ENCODE measurements around the gene SMYD5. TPM values are rescaled to one million over a fixed set of nuclear protein-coding genes. Genes with fewer than 3 reads are reported as not detected.
A peak's percentile ranks its signal among the peaks of the same experiment; 100 is the strongest.

The SMYD5 gene
- total and polyA plus RNA-seq, 2 donors (not counting 1 experiment from before 2014, with no cell fraction given), result 31.9 to 41.0 TPM

DNA sequence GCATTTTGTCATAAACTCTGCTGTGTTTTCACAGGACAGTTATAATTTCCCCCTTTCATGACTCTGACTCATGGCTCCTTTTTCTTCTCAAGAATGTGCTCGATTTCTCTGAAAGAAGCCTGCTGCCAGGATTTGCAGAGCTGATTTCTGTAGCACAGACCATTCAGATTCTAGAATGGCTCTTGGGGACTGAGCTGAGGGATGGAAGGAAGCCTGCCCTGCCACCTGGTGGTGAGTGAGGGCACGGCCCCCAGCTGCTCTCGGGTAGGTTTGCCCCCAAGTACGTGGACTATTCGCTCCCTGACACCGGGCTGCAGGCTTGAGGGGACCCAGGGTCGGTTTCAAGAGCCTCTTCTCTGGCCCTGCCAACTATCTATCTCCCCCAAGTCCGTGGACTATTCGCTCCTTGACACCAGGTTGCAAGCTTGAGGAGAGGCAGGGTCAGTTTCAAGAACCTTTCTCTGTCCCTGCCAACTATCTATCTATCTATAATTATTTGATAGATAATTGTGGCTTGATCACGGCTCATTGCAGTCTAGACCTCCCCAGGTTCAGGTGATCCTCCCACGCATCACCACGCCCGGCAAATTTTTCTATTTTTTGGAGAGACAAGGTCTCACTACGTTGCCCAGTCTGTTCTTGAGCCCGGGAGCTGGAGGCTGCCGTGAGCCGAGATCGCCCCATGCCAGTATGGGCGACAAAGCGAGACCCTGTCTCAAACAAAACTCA is 1.4 kb upstream of the SMYD5 start:
- no peak overlapping the region for H3K27ac ChIP-seq (ENCODE audit: low read length in 2 of 2)
- no peaks in the 10 kb centered on the region for H4K20me1 ChIP-seq (ENCODE audit: control insufficient read depth, insufficient read depth, low read length, poor library complexity, severe bottlenecking)
- ATAC-seq (ENCODE audit: low read depth), result peak; percentile 58

More for the DNA sequence above, 1.4 kb upstream of the SMYD5 start:
- POLR2A ChIA-PET, result interaction anchor here (0.6 to 1.6 kb wide), 2 partner anchors 9 to 21 kb away, joined by 3 to 9 read pairs; partner anchors contain the start of genes CCT7 and PRADC1
- no peaks in the 10 kb centered on the region for H3K9me3 Mint-ChIP-seq (ENCODE audit: insufficient read depth)
- Histone ChIP-seq H3K27me3 (replicated peaks in 1 of 4; ENCODE audit: control extremely low read depth in 1 of 4, control insufficient read depth in 3 of 4, insufficient read depth in 4 of 4, low read length in 3 of 4) (peaks cover 0 to 9% (median 0%) of the 10 kb centered on the region in 4 experiments), H3K79me2 (ENCODE audit: control insufficient read depth, insufficient read depth, low read length) (peaks cover 43% of the 10 kb centered on the region), H3K4me1 (ENCODE audit: control insufficient read depth in 2 of 2, insufficient read depth in 2 of 2, low read length in 2 of 2) (peaks cover 17 to 22% of the 10 kb centered on the region in 2 donors), H3K9ac (ENCODE audit: low read length) (no peak overlapping the region), H2AFZ (ENCODE audit: insufficient read depth, low read depth, low read length, poor library complexity, severe bottlenecking) (peak overlapping the region; percentile 91), H3K4me2 (replicated peaks; ENCODE audit: low read depth, low read length, poor library complexity, severe bottlenecking) (peak overlapping the region; percentile 62), H3K36me3 (replicated peaks in 1 of 2; ENCODE audit: control extremely low read depth in 1 of 2, control insufficient read depth in 1 of 2, extremely low read depth in 1 of 2, insufficient read depth in 2 of 2, low read length in 1 of 2) (no peaks in the 10 kb centered on the region), H3K9me3 (ENCODE audit: control extremely low read depth in 1 of 3, control insufficient read depth in 2 of 3, insufficient read depth in 1 of 3, low read length in 2 of 3) (no peaks in the 10 kb centered on the region), H3K4me3 (ENCODE audit: control extremely low read depth in 1 of 5, extremely low read depth in 1 of 5, insufficient read depth in 1 of 5, low read depth in 2 of 5, low read length in 4 of 5) (peak overlapping the region in 1 of 5 experiments; percentile 15)
- peak; percentile 94 for TF ChIP-seq CTCF (IDR thresholded peaks at IDR 0.05)
- no peak for TF ChIP-seq EZH2 (IDR thresholded peaks at IDR 0.05; ENCODE audit: borderline replicate concordance, insufficient read depth, low read depth, low read length, poor library complexity, severe bottlenecking)
- intact Hi-C loops (cut with micrococcal nuclease), result loop anchor here (1.0 to 5.0 kb wide), 4 partner anchors 127 to 525 kb away; partner anchors contain the start of gene TPRKB
- peak overlapping the region; percentile 50 for H3K27ac Mint-ChIP-seq
- peaks cover 31% of the 10 kb centered on the region for H3K4me1 Mint-ChIP-seq
- CTCF ChIA-PET, result interaction anchor here (0.6 to 6.5 kb wide), 25 partner anchors 11 to 320 kb away, joined by 3 to 56 read pairs (median 5); partner anchors contain the start of genes CCT7, PRADC1 and SFXN5
- H3K4me3 Mint-ChIP-seq, result peak overlapping the region; percentile 66
- DNase-seq, result peak; percentile 80
- WGBS (ENCODE audit: insufficient coverage), result 46% methylated on average over 14 of the region's 20 CpGs
- peaks cover 23% of the 10 kb centered on the region for H3K27me3 Mint-ChIP-seq

All from B cell (primary cell).